H1 (cell line): ENCODE data around the gene ALS2CL. TPM values are rescaled to one million over a fixed set of nuclear protein-coding genes. Genes with fewer than 3 reads are reported as not detected.

Experiments
- CTCF ChIA-PET: fragments of 300-600 bp; sonication (Branson Sonifier 250); formaldehyde crosslinking; loops from one replicate; lab custom pipeline; 2021; ENCODE audit not compliant: partially characterized antibody; lab: Charles Lee
- POLR2A ChIA-PET: fragments of 300-600 bp; sonication (Branson Sonifier 250); formaldehyde crosslinking; loops from one replicate; lab custom pipeline; 2021; ENCODE audit warnings: inconsistent platforms; ENCODE audit not compliant: partially characterized antibody; lab: Charles Lee
- DNase-seq, 2 experiments: peaks; one replicate each; pipeline versions ENCODE4 v3.0.0 to v3.0.0-alpha.2; 2010 to 2022; ENCODE audit warnings: low spot score in 2 of 2, low read depth in 1 of 2, mixed read lengths in 1 of 2
- FAIRE-seq: peaks from 2 replicates; lab custom pipeline; 2011; peaks lifted over from hg19 to GRCh38; lab: Jason Lieb, UNC
- H2AFZ ChIP-seq: 2 replicates; pipeline ENCODE4 v1.8.1; 2012; ENCODE audit warnings: low read length, inconsistent platforms
- H2AK5ac ChIP-seq: 2 replicates; pipeline ENCODE4 v1.6.1; 2013; ENCODE audit warnings: low read depth, low read length
- H2BK120ac ChIP-seq: replicated peaks from 2 replicates; pipeline ENCODE3; 2013; ENCODE audit warnings: low read depth, low read length, inconsistent platforms
- H2BK12ac ChIP-seq: 2 replicates; pipeline ENCODE4 v1.6.1; 2013; ENCODE audit warnings: low read depth, low read length
- H2BK15ac ChIP-seq: 2 replicates; pipeline ENCODE4 v1.6.1; 2013; ENCODE audit warnings: low read length
- H2BK20ac ChIP-seq: 2 replicates; pipeline ENCODE4 v1.6.1; 2013; ENCODE audit warnings: low read length
- H2BK5ac ChIP-seq: 2 replicates; pipeline ENCODE4 v1.6.1; 2013; ENCODE audit warnings: low read depth, low read length
- H3K14ac ChIP-seq: 2 replicates; pipeline ENCODE4 v1.6.1; 2013; ENCODE audit warnings: inconsistent platforms; ENCODE audit not compliant: insufficient read length
- H3K18ac ChIP-seq: 2 replicates; pipeline ENCODE4 v1.6.1; 2013; ENCODE audit warnings: low read length; ENCODE audit errors: extremely low read depth
- H3K23ac ChIP-seq: 2 replicates; pipeline ENCODE4 v1.6.1; 2013; ENCODE audit warnings: inconsistent platforms; ENCODE audit not compliant: insufficient read length
- H3K23me2 ChIP-seq: 2 replicates; pipeline ENCODE4 v1.6.1; 2013; ENCODE audit warnings: low read depth, low read length
- H3K27ac ChIP-seq: 2 replicates; pipeline ENCODE4 v1.6.1; 2011; ENCODE audit warnings: low read depth, low read length, inconsistent platforms
- H3K27me3 ChIP-seq, 4 experiments: replicated peaks in 1 of 4; 1 replicate in 1 of 4; 2 replicates in 3 of 4; pipeline versions ENCODE4 v1.6.1 to v1.8.1; 2011 to 2013; ENCODE audit warnings: low read length in 3 of 4, mild to moderate bottlenecking in 3 of 4, inconsistent platforms in 2 of 4, mixed read lengths in 2 of 4, moderate library complexity in 1 of 4; ENCODE audit not compliant: control insufficient read depth in 3 of 4, insufficient read depth in 3 of 4; ENCODE audit errors: extremely low read depth in 1 of 4
- H3K36me3 ChIP-seq, 4 experiments: 2 replicates each; pipeline versions ENCODE4 v1.6.1 to v1.8.1; 2011 to 2013; ENCODE audit warnings: mild to moderate bottlenecking in 4 of 4, low read length in 3 of 4, moderate library complexity in 2 of 4, control low read depth in 1 of 4, inconsistent platforms in 1 of 4; ENCODE audit not compliant: insufficient read depth in 4 of 4, control insufficient read depth in 2 of 4
- H3K4ac ChIP-seq: replicated peaks from 2 replicates; pipeline ENCODE3; 2013; ENCODE audit warnings: low read length, low read depth, mixed read lengths, inconsistent platforms; ENCODE audit not compliant: insufficient read length
- H3K4me1 ChIP-seq, 4 experiments: replicated peaks in 1 of 4; 1 replicate in 1 of 4; 2 replicates in 3 of 4; pipeline versions ENCODE4 v1.6.1 to v1.8.1; 2011 to 2013; ENCODE audit warnings: low read length in 3 of 4, inconsistent platforms in 2 of 4, mixed read lengths in 1 of 4; ENCODE audit not compliant: insufficient read depth in 4 of 4, control insufficient read depth in 3 of 4
- H3K4me2 ChIP-seq, 2 experiments: 2 replicates each; pipeline versions ENCODE4 v1.6.1 to v1.8.1; 2011 to 2013; ENCODE audit warnings: low read depth in 2 of 2, low read length in 2 of 2, control low read depth in 1 of 2, inconsistent platforms in 1 of 2, mild to moderate bottlenecking in 1 of 2; ENCODE audit not compliant: insufficient read depth in 1 of 2
- H3K4me3 ChIP-seq, 4 experiments: fragments of 200-600, 300-600 bp in 1 of 4; sonication (generic), shearing (Covaris generic), sonication (Bioruptor Twin) in 1 of 4; 2 replicates each; pipeline versions ENCODE4 v1.5.1 to v1.8.1; 2011 to 2016; ENCODE audit warnings: low read length in 4 of 4, low read depth in 3 of 4, control low read depth in 2 of 4, inconsistent platforms in 2 of 4, mild to moderate bottlenecking in 2 of 4, mixed read lengths in 1 of 4, moderate library complexity in 1 of 4; ENCODE audit not compliant: insufficient read depth in 2 of 4; ENCODE audit errors: extremely low read depth in 1 of 4
- H3K56ac ChIP-seq: replicated peaks from 2 replicates; pipeline ENCODE3; 2013; ENCODE audit warnings: low read depth, mild to moderate bottlenecking, mixed read lengths, low read length, inconsistent platforms; ENCODE audit not compliant: insufficient read length
- H3K79me1 ChIP-seq: 2 replicates; pipeline ENCODE4 v1.6.1; 2013; ENCODE audit warnings: low read depth, low read length, control low read depth
- H3K79me2 ChIP-seq, 2 experiments: 2 replicates each; pipeline versions ENCODE4 v1.6.1 to v1.8.1; 2012 to 2013; ENCODE audit warnings: low read length in 2 of 2, mild to moderate bottlenecking in 2 of 2, inconsistent platforms in 1 of 2; ENCODE audit not compliant: insufficient read depth in 2 of 2, control insufficient read depth in 1 of 2
- H3K9ac ChIP-seq, 4 experiments: replicated peaks in 1 of 4; 1 replicate in 1 of 4; 2 replicates in 3 of 4; pipeline versions ENCODE4 v1.6.1 to v1.8.1; 2011 to 2013; ENCODE audit warnings: low read depth in 3 of 4, low read length in 3 of 4, control low read depth in 2 of 4, mild to moderate bottlenecking in 2 of 4, moderate library complexity in 2 of 4, inconsistent platforms in 1 of 4; ENCODE audit errors: extremely low read depth in 1 of 4
- H3K9me3 ChIP-seq, 2 experiments: 2 replicates each; pipeline versions ENCODE4 v1.6.1 to v1.8.1; 2012 to 2013; ENCODE audit warnings: mild to moderate bottlenecking in 2 of 2, moderate library complexity in 2 of 2, control low read depth in 1 of 2, inconsistent platforms in 1 of 2, low read depth in 1 of 2, low read length in 1 of 2, mixed read lengths in 1 of 2; ENCODE audit not compliant: insufficient read depth in 2 of 2
- H4K20me1 ChIP-seq, 2 experiments: replicated peaks in 1 of 2; 2 replicates each; pipeline versions ENCODE3 to v1.8.1; 2011 to 2013; ENCODE audit warnings: inconsistent platforms in 2 of 2, low read length in 2 of 2, mild to moderate bottlenecking in 1 of 2; ENCODE audit not compliant: insufficient read depth in 2 of 2, control insufficient read depth in 1 of 2
- H4K5ac ChIP-seq: 2 replicates; pipeline ENCODE4 v1.6.1; 2013; ENCODE audit warnings: low read length, low read depth, mixed read lengths, inconsistent platforms; ENCODE audit not compliant: insufficient read length
- H4K8ac ChIP-seq: 2 replicates; pipeline ENCODE4 v1.8.0; 2013; ENCODE audit warnings: mild to moderate bottlenecking, moderate library complexity, low read length, inconsistent platforms; ENCODE audit not compliant: insufficient read depth; ENCODE audit errors: extremely low read depth
- H4K91ac ChIP-seq: replicated peaks from 2 replicates; pipeline ENCODE3; 2013; ENCODE audit warnings: low read length, mixed read lengths, inconsistent platforms; ENCODE audit not compliant: insufficient read length
- ASH2L ChIP-seq: fragments of 200-600, 300-600 bp; sonication (generic); IDR thresholded peaks from one replicate; pipeline ENCODE4 v1.7.1; 2017; ENCODE audit warnings: low read length
- GTF2F1 ChIP-seq: IDR thresholded peaks from 2 replicates; pipeline ENCODE4 v1.6.1; 2012; ENCODE audit warnings: low read depth, low read length, improper control_type of control experiment, borderline replicate concordance
- HDAC6 ChIP-seq: IDR thresholded peaks from one replicate; pipeline ENCODE4 v1.7.1; 2012; ENCODE audit warnings: low read depth, mild to moderate bottlenecking, inconsistent platforms, low read length, moderate library complexity
- JUND ChIP-seq: IDR thresholded peaks from 2 replicates; pipeline ENCODE4 v1.6.1; 2011; ENCODE audit warnings: mild to moderate bottlenecking, improper control_type of control experiment, low read length
- MAFK ChIP-seq: IDR thresholded peaks from 2 replicates; pipeline ENCODE4 v1.6.1; 2012; ENCODE audit warnings: low read depth, mild to moderate bottlenecking, improper control_type of control experiment, low read length
- SRF ChIP-seq: IDR thresholded peaks from 2 replicates; pipeline ENCODE4 v1.6.1; 2011; ENCODE audit warnings: mild to moderate bottlenecking, low read depth, low read length, moderate library complexity
- TCF12 ChIP-seq: IDR thresholded peaks from 2 replicates; pipeline ENCODE4 v1.6.1; 2011; ENCODE audit warnings: low read depth, mild to moderate bottlenecking, low read length
- WGBS, 2 experiments: shearing (Covaris generic) in 1 of 2; methylation state at CpG; one replicate each; pipeline versions ENCODE4 v1.1.6 to v1.1.7; 2013 to 2015; ENCODE audit warnings: low lambda C conversion rate in 2 of 2, mixed read lengths in 2 of 2, inconsistent platforms in 1 of 2, low coverage in 1 of 2, missing lambda C conversion rate in 1 of 2; ENCODE audit not compliant: insufficient replicate concordance in 2 of 2, insufficient coverage in 1 of 2, insufficient read length in 1 of 2; ENCODE audit errors: extremely low coverage in 1 of 2, missing lambda C conversion rate in 1 of 2; 5-methylcytosine and 5-hydroxymethylcytosine counted together
- polyA plus RNA-seq, 7 experiments: library from polyadenylated mRNA; depleted of rRNA in 3 of 7; stranded (reverse) in 5 of 7; unstranded in 2 of 7; fragments of >200 nt in 5 of 7; fragments of 200-250 nt in 2 of 7; gene quantifications; 1 replicate in 5 of 7; 2 replicates in 1 of 7; 4 replicates in 1 of 7; pipeline versions ENCODE4 v1.2.1 to v1.2.3, GENCODE V29; 2011 to 2013; ENCODE audit warnings: missing spikeins in 2 of 7, mixed read lengths in 2 of 7
- total RNA-seq: library from RNA; stranded (reverse); fragmentation: NEBNext Ultra II Directional; extraction: Animal tissue kit (Norgen Biotek cat#: 25700); gene quantifications from 2 replicates; pipeline ENCODE4 v1.2.1, GENCODE V29; 2021
- TF ChIP-seq, protein P1 (sequence below): IDR thresholded peaks from 2 replicates; pipeline ENCODE4 v1.6.1; 2011; ENCODE audit warnings: low read length, improper control_type of control experiment

ALS2CL gene
- total and polyA plus RNA-seq, 2 of the 8 experiments (the other 6 are each of a cell fraction or from before 2014, with no cell fraction given): 4.8 to 5.4 TPM

DNA sequence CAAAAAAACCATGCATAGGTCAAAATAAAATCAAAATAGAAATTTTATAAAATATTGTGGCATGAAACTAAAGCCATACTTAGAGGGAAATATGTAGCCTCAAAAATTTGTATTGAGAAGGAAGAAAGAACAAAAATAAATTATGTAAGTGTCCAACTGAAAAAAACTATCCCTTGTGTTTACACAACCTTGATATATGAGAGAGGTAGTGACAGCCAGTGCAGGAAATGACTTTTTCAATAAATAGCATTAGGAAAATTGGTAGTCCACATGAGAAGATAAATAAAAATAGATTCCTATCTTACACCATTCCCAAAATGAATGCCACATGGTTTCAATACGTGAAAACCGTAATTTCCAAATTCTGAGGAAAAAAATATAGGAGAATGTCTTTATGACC, 37.3 kb upstream of the ALS2CL start:
- 95% methylated on average over 2 of the region's 2 CpGs; no CpG with 5 or more reads in 1 of the 2 experiments for WGBS, 2 experiments
- TF ChIP-seq TCF12 (no peak), HDAC6 (no peak), MAFK (no peak), JUND (no peak), ASH2L (no peak), GTF2F1 (no peak), SRF (no peak)
- TF ChIP-seq, protein P1, sequence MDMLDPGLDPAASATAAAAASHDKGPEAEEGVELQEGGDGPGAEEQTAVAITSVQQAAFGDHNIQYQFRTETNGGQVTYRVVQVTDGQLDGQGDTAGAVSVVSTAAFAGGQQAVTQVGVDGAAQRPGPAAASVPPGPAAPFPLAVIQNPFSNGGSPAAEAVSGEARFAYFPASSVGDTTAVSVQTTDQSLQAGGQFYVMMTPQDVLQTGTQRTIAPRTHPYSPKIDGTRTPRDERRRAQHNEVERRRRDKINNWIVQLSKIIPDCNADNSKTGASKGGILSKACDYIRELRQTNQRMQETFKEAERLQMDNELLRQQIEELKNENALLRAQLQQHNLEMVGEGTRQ: no peak

More for the DNA sequence above, 37.3 kb upstream of the ALS2CL start:
- no peak overlapping the region for H3K14ac ChIP-seq
- no peak overlapping the region for H3K9ac ChIP-seq
- no peaks in the 10 kb centered on the region for H3K23me2 ChIP-seq
- no peak overlapping the region for H3K23ac ChIP-seq
- no peaks in the 10 kb centered on the region for H3K79me1 ChIP-seq
- H2BK15ac ChIP-seq: no peak overlapping the region
- H2AK5ac ChIP-seq: no peak overlapping the region
- no peak overlapping the region for H2BK120ac ChIP-seq
- no peak overlapping the region for H2BK12ac ChIP-seq
- H4K8ac ChIP-seq: no peak overlapping the region
- H2BK5ac ChIP-seq: no peak overlapping the region
- no peak overlapping the region for H3K27ac ChIP-seq
- H3K4me1 ChIP-seq: peaks cover 0 to 5% (median 0%) of the 10 kb centered on the region in 4 experiments; a peak in 2 of 7 replicates
- ChIA-PET POLR2A (no interaction called here), CTCF (interaction anchor here (1.2 kb wide), 1 partner anchor 115 kb away, joined by 3 read pairs; no protein-coding TSS in a partner anchor)
- peaks cover 0 to 1% of the 10 kb centered on the region in 2 experiments for H4K20me1 ChIP-seq
- no peaks in the 10 kb centered on the region for H3K27me3 ChIP-seq
- no peak overlapping the region for H4K5ac ChIP-seq
- no peak overlapping the region for H3K18ac ChIP-seq
- H3K56ac ChIP-seq: no peak overlapping the region
- DNase-seq (no peak), FAIRE-seq (no peak)
- H3K4me3 ChIP-seq: no peak overlapping the region
- no peak overlapping the region for H3K4ac ChIP-seq
- H4K91ac ChIP-seq: no peak overlapping the region
- no peaks in the 10 kb centered on the region for H3K79me2 ChIP-seq
- H2BK20ac ChIP-seq: no peak overlapping the region
- H3K4me2 ChIP-seq: no peak overlapping the region
- H3K9me3 ChIP-seq: no peaks in the 10 kb centered on the region
- H2AFZ ChIP-seq: no peak overlapping the region
- H3K36me3 ChIP-seq: no peaks in the 10 kb centered on the region
